Measurements from ENCODE around the gene NCKAP5L. TPM values are rescaled to one million over a fixed set of nuclear protein-coding genes. Genes with fewer than 3 reads are reported as not detected.

NCKAP5L gene
- total and polyA plus RNA-seq, 2 donors (not counting 3 experiments of a cell fraction or from before 2014, with no cell fraction given): 17.4 to 46.1 TPM

- H3K9me1 ChIP-seq (replicated peaks; ENCODE audit: control insufficient read depth, extremely low read depth, insufficient read depth, low read length): no peaks in the 10 kb centered on the region
- no TSS peak for BruUV-seq (replicated peaks)
- no peak overlapping the region for H3K4me2 ChIP-seq (ENCODE audit: insufficient read depth, low read length)
- no peaks in the 10 kb centered on the region for H3K36me3 ChIP-seq (ENCODE audit: control insufficient read depth in 2 of 2, extremely low read depth in 1 of 2, insufficient read depth in 2 of 2, low read length in 2 of 2)
- no peaks in the 10 kb centered on the region for H3K9me3 ChIP-seq (replicated peaks; ENCODE audit: control insufficient read depth, insufficient read depth, low read length)
- intact Hi-C loops (cut with micrococcal nuclease) (loop anchor here (1.0 to 5.0 kb wide), 5 partner anchors 91 to 203 kb away; partner anchors contain the start of gene ASIC1), dilution Hi-C loops (cut with MboI; ENCODE audit: extremely low pct_ligation_motif_present, low sequenced_read_pairs) (no loop called here)
- no peak overlapping the region for H2AFZ ChIP-seq (ENCODE audit: low read depth, low read length)
- no peak overlapping the region for H3K9ac ChIP-seq (replicated peaks; ENCODE audit: extremely low read depth, insufficient read depth, low read length)
- H3K27me3 ChIP-seq (ENCODE audit: control insufficient read depth in 2 of 2, insufficient read depth in 2 of 2, low read length in 2 of 2): peaks cover 2 to 7% of the 10 kb centered on the region in 2 experiments
- POLR2A ChIA-PET: no interaction called here
- DNase-seq (ENCODE audit: low read depth, low spot score) (peak; percentile 42), FAIRE-seq (peak; percentile 70)
- no peaks in the 10 kb centered on the region for H4K20me1 ChIP-seq (replicated peaks; ENCODE audit: control insufficient read depth, extremely low read depth, insufficient read depth, low read length)
- CTCF ChIA-PET: interaction anchor here (0.6 to 7.9 kb wide), 37 partner anchors 16 to 203 kb away, joined by 3 to 183 read pairs (median 4); partner anchors contain the start of genes BCDIN3D and TMBIM6
- peaks cover 20% of the 10 kb centered on the region for H3K4me1 ChIP-seq (ENCODE audit: control insufficient read depth, extremely low read depth, insufficient read depth, low read length)
- no peaks in the 10 kb centered on the region for H3K79me2 ChIP-seq (ENCODE audit: control insufficient read depth, insufficient read depth, low read length)
- TF ChIP-seq, protein P1, sequence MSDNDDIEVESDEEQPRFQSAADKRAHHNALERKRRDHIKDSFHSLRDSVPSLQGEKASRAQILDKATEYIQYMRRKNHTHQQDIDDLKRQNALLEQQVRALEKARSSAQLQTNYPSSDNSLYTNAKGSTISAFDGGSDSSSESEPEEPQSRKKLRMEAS (IDR thresholded peaks at IDR 0.05; ENCODE audit: insufficient read depth, insufficient read length): no peak
- TF ChIP-seq POLR2AphosphoS5 (IDR thresholded peaks at IDR 0.05; ENCODE audit: insufficient read depth, low read depth, low read length) (no peak), GATA2 (IDR thresholded peaks at IDR 0.05; ENCODE audit: insufficient read depth, insufficient read length, low read depth, low read length) (no peak), MYC (IDR thresholded peaks at IDR 0.05; ENCODE audit: low read depth, low read length) (no peak)
- TF ChIP-seq, protein P2, sequence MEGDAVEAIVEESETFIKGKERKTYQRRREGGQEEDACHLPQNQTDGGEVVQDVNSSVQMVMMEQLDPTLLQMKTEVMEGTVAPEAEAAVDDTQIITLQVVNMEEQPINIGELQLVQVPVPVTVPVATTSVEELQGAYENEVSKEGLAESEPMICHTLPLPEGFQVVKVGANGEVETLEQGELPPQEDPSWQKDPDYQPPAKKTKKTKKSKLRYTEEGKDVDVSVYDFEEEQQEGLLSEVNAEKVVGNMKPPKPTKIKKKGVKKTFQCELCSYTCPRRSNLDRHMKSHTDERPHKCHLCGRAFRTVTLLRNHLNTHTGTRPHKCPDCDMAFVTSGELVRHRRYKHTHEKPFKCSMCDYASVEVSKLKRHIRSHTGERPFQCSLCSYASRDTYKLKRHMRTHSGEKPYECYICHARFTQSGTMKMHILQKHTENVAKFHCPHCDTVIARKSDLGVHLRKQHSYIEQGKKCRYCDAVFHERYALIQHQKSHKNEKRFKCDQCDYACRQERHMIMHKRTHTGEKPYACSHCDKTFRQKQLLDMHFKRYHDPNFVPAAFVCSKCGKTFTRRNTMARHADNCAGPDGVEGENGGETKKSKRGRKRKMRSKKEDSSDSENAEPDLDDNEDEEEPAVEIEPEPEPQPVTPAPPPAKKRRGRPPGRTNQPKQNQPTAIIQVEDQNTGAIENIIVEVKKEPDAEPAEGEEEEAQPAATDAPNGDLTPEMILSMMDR (IDR thresholded peaks at IDR 0.05; ENCODE audit: extremely low read depth in 1 of 2, insufficient read depth in 1 of 2, low read depth in 1 of 2, low read length in 2 of 2): peak; percentile 91 to 97
- no peak overlapping the region for H3K27ac ChIP-seq (ENCODE audit: insufficient read depth, low read depth, low read length)
- no peak overlapping the region for H3K4me3 ChIP-seq (replicated peaks in 1 of 3; ENCODE audit: insufficient read depth in 1 of 3, low read depth in 1 of 3, low read length in 3 of 3)
These were observed 38.8 kb upstream of the NCKAP5L start for GRCh38 chr12:49866859-49867569.
